Testis (tissue), 3 donors: ENCODE results near the gene PCSK4. TPM values are rescaled to one million over a fixed set of nuclear protein-coding genes. Genes with fewer than 3 reads are reported as not detected.
A peak's percentile ranks its signal among the peaks of the same experiment; 100 is the strongest.

Experiments
- DNase-seq: peaks from one replicate; pipeline ENCODE4 v3.0.0-alpha.2; 2019
- H3K27ac ChIP-seq, 2 donors: fragments of 200-600 bp; sonication (generic); one replicate each; pipeline ENCODE4 v1.5.1; 2019
- H3K27me3 ChIP-seq: fragments of 200-600 bp; sonication (generic); one replicate; pipeline ENCODE4 v1.5.1; 2019
- H3K36me3 ChIP-seq: fragments of 200-600 bp; sonication (generic); one replicate; pipeline ENCODE4 v1.5.1; 2017; ENCODE audit warnings: low read depth; ENCODE audit errors: missing control alignments
- H3K4me1 ChIP-seq: fragments of 200-600 bp; sonication (generic); one replicate; pipeline ENCODE4 v1.5.1; 2019
- H3K4me3 ChIP-seq, 2 donors: fragments of 200-600 bp; sonication (generic); one replicate each; pipeline ENCODE4 v1.5.1; 2017 to 2019
- H3K9me3 ChIP-seq: fragments of 200-600 bp; sonication (generic); one replicate; pipeline ENCODE4 v1.5.1; 2017
- CTCF ChIP-seq, 3 experiments: fragments of 450-650 bp in 2 of 3; fragments of 200-600 bp in 1 of 3; sonication (generic) in 1 of 3; IDR thresholded peaks; one replicate each; pipeline ENCODE4 v1.5.1; 2016 to 2019; ENCODE audit warnings: antibody characterized with exemption in 3 of 3, mild to moderate bottlenecking in 2 of 3, moderate library complexity in 1 of 3
- POLR2A ChIP-seq: fragments of 450-650 bp; IDR thresholded peaks from one replicate; pipeline ENCODE4 v1.6.1; 2017; ENCODE audit warnings: antibody characterized with exemption, mild to moderate bottlenecking, moderate library complexity
- WGBS, 2 donors: methylation state at CpG; one replicate each; pipeline ENCODE4 v1.1.5; 2018; 5-methylcytosine and 5-hydroxymethylcytosine counted together
- intact Hi-C: fragments of 100-400 bp; cut with DNase I; formaldehyde crosslinking; loops from one replicate; pipeline ENCODE4 v1.15.1; 2023; ENCODE audit warnings: low total_unique reads
- polyA plus RNA-seq: library from polyadenylated mRNA; stranded (reverse); fragments of 350-450 nt; fragmentation: Illumina TruSeq; extraction: RNeasy Lipid Tissue Mini Kit (QIAGEN cat#74804); gene quantifications from one replicate; pipeline ENCODE4 v1.2.3, GENCODE V29; 2014; ENCODE audit warnings: low read depth, low replicate concordance; ENCODE audit not compliant: insufficient read depth
- total RNA-seq, 2 donors: library from RNA; depleted of rRNA; stranded (reverse); fragments of >200 nt; gene quantifications; one replicate each; pipeline ENCODE4 v1.2.3, GENCODE V29; 2016

Gene PCSK4
- total and polyA plus RNA-seq, 3 donors from 2014 or later: 108 to 203 (median 179) TPM

- TF ChIP-seq POLR2A (no peak), CTCF (IDR thresholded peaks at IDR 0.05) (no peak)
Observed at GRCh38 chr19:1470055-1470304, 20.2 kb downstream of the PCSK4 start.

GRCh38 chr19:1469255-1470054 lies 20.7 kb downstream of the PCSK4 start:
- H3K36me3 ChIP-seq: no peaks in the 10 kb centered on the region
- H3K4me1 ChIP-seq: peaks cover 24% of the 10 kb centered on the region
- DNase-seq: no peak
- WGBS, 2 donors: 41% methylated on average over 58 of the region's 117 CpGs; no CpG with 5 or more reads in 1 of the 2 donors
- H3K4me3 ChIP-seq: peak overlapping the region; percentile 26 to 39
- no peaks in the 10 kb centered on the region for H3K27me3 ChIP-seq
- no peak overlapping the region for H3K27ac ChIP-seq
- no peaks in the 10 kb centered on the region for H3K9me3 ChIP-seq
- intact Hi-C loops: no loop called here
- TF ChIP-seq POLR2A (no peak), CTCF (IDR thresholded peaks at IDR 0.05) (no peak)

More at GRCh38 chr19:1470055-1470304, 20.2 kb downstream of the PCSK4 start:
- Histone ChIP-seq H3K36me3 (no peaks in the 10 kb centered on the region), H3K27ac (no peak overlapping the region), H3K27me3 (no peaks in the 10 kb centered on the region), H3K4me1 (peaks cover 24% of the 10 kb centered on the region), H3K9me3 (no peaks in the 10 kb centered on the region), H3K4me3 (peak overlapping the region; percentile 26 to 39)
- 0 to 19% methylated on average over 2 to 21 of the region's 22 CpGs for WGBS, 2 donors
- intact Hi-C loops: no loop called here
- no peak for DNase-seq

GRCh38 chr19:1468821-1469254 lies 21.3 kb downstream of the PCSK4 start:
- Histone ChIP-seq H3K36me3 (no peaks in the 10 kb centered on the region), H3K9me3 (no peaks in the 10 kb centered on the region), H3K27me3 (no peaks in the 10 kb centered on the region), H3K27ac (no peak overlapping the region), H3K4me1 (peaks cover 24% of the 10 kb centered on the region), H3K4me3 (peak overlapping the region in 1 of 2 donors; percentile 9)
- DNase-seq: no peak
- WGBS, 2 donors: 36% methylated on average over 37 of the region's 47 CpGs; no CpG with 5 or more reads in 1 of the 2 donors
- TF ChIP-seq CTCF (IDR thresholded peaks at IDR 0.05) (no peak), POLR2A (no peak)
- intact Hi-C loops: no loop called here

- Histone ChIP-seq H3K36me3 (no peaks in the 10 kb centered on the region), H3K4me3 (peak overlapping the region in 1 of 2 donors; percentile 10), H3K27ac (no peak overlapping the region), H3K9me3 (no peaks in the 10 kb centered on the region), H3K4me1 (peaks cover 24% of the 10 kb centered on the region), H3K27me3 (no peaks in the 10 kb centered on the region)
- intact Hi-C loops: no loop called here
- WGBS, 2 donors: 37 to 64% methylated on average over 5 to 48 of the region's 49 CpGs
- TF ChIP-seq POLR2A: no peak
- TF ChIP-seq CTCF (IDR thresholded peaks at IDR 0.05): no peak
- no peak for DNase-seq
Observed at GRCh38 chr19:1468274-1468820, 21.8 kb downstream of the PCSK4 start.
